Activated naive CD8-positive, alpha-beta T cell treated with anti-CD3 and anti-CD28 coated beads, Interleukin-2, amount 50 U/mL, for 16 hours (primary cell): ENCODE data around the gene WDR27.
"Not testable (repeated sequence)": the region's sequence is repeated elsewhere in the genome, so short reads cannot be mapped to it uniquely, and the experiment has no call there.

Source experiments
- DNase-seq: peaks from one replicate; pipeline ENCODE4 v3.0.0-alpha.2; 2020; ENCODE audit warnings: low read depth, low spot score

Gene WDR27

DNA sequence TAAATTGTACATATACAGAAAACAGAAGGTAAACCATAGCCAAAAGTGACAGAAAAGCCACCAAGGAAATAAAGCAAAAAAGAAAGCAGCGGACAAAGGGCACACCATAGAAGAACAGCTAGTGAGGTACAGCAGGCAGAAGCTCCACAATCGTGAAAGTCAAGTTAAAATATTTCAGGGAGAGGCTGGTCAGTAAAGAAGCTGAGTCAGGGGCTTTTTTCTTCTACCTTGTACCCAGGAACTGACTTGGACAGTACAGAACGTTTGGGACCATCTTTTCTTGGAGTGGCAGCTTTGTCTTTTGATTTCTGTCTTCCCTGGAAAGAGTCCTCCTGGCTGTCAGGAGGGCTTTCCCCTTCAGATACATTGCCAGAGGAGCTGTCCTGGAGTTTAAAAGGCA is 8.2 kb upstream of the WDR27 start:
- DNase-seq = no peak

DNA sequence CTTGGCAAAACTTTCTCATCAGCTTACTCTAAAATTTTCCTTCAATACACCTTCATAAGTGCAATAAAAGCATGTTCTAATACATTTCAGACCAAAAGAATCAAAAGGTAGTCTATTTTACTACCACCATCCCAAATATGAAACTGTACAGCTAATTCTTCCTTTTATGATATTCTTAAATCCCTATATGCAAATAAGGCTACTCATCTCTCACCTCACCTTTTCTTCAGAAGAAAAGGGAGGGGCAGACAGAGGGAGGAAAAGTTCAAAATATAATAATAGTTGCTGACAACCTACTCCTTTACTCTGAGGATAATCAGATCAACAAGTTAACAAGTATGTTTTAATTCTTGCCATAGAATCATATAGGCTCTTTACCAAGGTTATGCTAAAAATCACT is 7.5 kb upstream of the WDR27 start:
- DNase-seq = no peak

GRCh38 chr6:169707772-169708171 is 5.9 kb upstream of the WDR27 start:
- DNase-seq = no peak

DNA sequence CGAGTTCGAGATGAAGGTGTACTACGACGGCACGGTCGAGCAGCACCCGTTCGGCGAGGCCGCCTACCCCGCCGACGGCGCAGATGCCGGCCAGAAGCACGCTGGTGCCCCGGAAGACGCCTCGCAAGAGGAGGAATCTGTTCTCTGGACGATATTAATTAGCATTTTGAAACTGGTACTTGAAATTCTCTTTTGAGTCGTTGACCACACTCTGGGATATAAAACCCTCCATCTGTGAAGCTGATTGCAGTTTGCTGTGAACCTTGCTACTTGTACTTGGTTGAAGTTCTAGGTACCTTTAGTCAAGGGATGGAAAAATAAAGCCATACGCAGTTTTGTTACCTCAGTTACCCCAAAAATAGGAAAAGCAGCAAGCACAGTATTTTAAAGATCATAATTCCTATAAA is 1.0 kb upstream of the WDR27 start:
- no peak for DNase-seq

DNA sequence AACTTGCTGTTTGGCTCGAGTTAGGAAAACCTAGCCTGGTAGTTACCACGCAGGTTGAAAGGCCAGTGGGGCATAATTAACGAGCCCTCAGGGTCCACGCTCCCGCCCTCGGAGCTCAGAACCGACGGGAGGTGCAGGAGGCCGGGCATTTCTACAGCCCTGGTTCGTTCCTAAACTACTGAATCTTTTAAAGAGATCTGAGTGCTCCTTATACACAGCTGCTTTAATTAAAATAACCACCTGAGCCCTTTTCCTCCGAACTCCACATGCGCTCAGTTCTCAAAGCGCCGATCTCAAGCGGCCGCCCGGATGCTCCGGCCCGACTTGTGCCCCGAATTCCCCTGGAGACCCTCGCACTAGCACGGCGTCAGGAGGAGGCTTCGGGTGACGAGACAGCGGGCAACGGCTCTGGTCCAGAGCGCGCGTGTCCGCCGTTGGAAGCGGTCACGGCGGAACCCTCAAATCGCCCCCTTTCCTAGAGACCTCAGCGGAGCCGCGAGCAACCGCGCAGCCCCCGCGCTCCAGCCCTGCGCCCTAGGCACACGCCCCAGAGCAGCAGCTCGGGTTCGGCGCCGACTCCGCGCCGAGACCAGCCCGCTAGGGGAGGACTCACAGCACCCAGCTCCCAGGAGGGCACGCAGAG is 397 bp downstream of the WDR27 start:
- DNase-seq = no peak

DNA sequence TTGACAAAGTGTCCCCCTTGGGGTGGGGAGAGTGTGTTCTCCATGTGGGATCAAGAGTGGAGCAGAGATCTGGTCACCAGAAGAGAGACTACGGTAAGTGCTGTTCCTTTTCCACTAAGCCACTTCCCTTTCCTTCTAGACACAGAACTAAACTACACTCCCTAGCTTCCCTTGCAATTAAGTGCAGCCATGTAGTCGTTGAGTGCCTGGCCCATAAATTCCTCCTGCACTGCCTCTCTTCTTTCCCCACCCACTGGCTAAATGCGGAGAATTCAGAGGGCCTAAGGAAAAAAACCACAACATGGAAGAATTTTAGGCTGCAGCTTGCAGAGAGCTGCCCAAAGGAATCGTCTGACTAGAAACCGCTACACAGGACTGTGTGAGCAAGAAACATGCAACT is 1.5 kb downstream of the WDR27 start:
- DNase-seq = no peak

DNA sequence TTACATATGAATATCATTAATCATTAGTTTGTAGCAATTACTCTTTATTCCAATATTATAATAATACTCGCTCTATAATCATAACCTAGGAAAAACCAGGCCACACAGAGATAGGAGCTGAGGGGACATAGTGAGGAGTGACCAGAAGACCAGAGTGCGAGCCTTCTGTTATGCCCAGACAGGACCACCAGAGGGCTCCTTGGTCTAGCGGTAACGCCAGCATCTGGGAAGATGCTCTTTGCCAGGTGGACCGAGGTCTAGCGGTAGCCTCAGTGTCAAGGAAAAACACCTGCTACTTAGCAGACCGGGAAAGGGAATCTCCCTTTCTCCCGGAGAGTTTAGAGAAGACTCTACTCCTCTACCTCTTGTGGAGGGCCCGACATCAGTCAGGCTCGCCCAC is 4.7 kb downstream of the WDR27 start:
- DNase-seq = not testable (repeated sequence)

GRCh38 chr6:169695131-169695530 is 6.7 kb downstream of the WDR27 start:
- no peak for DNase-seq

DNA sequence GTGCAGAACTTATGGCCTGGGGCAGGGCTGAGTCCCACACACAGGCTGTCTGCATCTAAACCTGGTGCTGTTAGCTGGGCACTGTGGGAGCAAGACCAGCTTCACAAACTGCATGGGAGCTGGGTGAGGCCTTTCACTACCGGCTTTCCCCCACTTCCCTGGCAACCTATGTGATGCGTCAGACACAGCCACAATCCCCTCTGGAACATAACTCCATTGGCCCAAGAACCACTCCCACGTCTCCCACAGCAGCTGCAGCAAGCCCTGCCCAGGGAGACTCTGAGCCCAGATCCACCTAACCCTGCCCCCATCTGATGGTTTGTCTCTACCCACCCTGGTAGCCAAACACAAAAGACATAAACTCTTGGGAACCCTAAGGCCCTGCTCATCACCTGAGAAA is 9.3 kb downstream of the WDR27 start:
- DNase-seq = no peak

- no peak for DNase-seq
Observed at GRCh38 chr6:169691260-169691659, 10.6 kb downstream of the WDR27 start.

DNA sequence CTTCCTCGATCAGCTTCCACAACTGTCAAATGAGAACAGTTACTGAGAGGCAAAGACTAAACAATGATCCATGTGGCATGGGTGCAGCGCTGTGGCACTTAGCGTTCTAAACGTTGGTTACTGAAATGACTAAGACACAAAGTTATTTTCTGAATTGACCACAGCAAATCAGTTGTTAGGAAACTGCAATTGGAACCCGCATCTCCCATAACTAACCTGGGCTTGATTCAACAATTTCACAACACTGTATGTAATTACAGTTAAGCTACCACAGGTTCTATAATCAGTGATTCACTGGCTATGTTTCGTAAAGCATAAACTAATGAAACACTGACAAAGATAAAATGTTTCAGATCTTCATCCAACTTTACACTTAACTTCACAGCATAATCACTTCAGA is 12.5 kb downstream of the WDR27 start:
- DNase-seq = no peak

- DNase-seq = no peak
Observed at GRCh38 chr6:169685860-169686259, 16.0 kb downstream of the WDR27 start.

DNA sequence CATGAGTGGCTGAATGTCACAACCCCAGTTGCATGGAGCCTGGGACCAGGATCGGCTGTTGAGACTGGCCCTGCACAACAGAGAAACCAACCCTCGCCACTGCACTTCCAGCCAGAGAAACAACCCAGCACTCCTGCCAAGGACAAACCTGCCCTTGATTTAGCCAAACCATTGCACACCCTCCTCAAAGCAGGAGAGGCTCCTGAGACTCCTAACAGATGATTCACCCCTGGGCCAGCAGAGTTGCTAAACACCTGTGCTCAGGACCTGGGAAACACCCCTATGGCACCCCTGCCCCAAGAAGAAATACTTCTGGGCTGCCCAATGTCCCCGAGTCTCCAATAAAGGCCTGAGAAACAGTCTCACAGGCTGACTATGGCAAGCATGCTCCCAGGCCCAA is 17.8 kb downstream of the WDR27 start:
- no peak for DNase-seq

GRCh38 chr6:169678342-169678741 is 23.5 kb downstream of the WDR27 start:
- DNase-seq = no peak

DNA sequence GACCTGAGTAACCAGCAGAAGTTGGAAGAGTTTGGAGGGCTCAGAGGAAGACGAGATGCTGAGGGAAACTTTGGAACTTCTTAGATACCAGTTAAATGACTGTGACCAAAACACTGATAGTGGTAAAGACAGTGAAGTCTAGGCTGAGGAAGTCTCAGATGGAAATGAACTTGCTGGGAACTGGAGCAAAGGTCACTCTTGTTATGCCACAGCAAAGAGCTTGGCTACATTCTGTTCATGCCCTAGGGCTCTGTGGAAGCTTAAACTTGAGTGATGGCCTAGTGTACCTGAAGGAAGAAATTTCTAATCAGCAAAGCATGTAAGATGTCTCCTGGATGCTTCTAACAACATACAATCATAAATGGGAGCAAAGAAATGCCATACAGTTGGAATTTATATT is 24.7 kb downstream of the WDR27 start:
- DNase-seq = no peak

- DNase-seq = no peak
Observed at GRCh38 chr6:169675011-169675410, 26.8 kb downstream of the WDR27 start.

DNA sequence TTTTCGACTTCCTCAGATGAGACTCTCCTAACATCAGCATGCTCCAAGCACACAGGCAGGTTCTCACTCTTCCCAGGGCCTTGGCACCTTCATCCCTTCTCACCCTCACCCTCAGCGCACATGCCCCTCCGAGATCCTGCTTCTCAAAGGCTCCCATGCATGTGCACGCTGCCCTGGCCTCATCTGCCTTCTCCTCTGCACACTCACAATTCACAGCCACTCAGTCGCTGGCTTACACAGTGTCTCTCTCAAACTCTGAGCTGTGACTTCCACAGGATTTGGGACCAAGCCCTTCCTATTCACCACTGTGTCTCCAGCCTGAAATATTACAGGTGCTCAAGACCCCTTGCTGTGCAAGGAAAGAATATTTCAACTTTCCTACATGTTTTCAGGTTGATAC is 30.3 kb downstream of the WDR27 start:
- DNase-seq = no peak

DNA sequence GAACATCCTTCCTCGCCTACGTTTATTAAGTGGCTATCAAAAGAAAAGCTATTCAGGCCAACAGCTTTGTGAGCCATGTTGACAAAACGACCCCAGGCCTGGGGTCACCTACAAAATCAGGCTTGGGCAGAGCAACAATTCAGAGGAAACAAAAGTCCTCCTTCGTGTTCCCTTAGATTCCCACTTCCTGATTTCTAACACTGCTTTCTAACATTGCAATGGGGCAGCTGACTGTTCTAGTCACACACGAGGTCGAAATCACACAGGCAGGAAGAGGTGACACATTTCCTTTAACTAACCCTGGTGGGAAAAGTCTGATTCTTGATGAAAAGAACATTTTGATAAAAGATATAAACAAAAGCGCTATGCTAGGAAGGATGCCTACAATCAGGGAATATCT is 31.9 kb downstream of the WDR27 start:
- no peak for DNase-seq

- DNase-seq = no peak
Observed at GRCh38 chr6:169669147-169669546, 32.7 kb downstream of the WDR27 start.

GRCh38 chr6:169668203-169668847 is 33.5 kb downstream of the WDR27 start:
- DNase-seq = no peak

DNA sequence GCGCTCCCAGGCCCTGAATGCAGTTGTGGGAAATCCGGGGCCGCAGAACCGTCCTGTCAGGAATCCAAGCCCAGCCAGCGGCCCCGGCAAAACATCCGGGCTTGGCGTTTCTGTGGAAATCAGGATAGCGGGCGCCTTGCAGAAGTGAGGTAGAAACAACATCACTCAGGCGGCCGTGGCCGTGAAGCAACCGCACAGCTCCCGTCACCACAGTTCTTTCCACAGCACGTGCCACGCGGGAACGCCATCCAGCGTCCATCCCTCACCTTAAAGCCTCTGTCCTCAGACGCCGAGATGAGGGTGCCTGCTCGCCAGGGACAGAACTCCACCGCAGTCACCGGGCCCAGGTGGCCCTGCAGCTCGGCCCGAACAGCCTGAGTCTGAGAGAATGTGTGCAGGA is 34.1 kb downstream of the WDR27 start:
- DNase-seq = no peak

DNA sequence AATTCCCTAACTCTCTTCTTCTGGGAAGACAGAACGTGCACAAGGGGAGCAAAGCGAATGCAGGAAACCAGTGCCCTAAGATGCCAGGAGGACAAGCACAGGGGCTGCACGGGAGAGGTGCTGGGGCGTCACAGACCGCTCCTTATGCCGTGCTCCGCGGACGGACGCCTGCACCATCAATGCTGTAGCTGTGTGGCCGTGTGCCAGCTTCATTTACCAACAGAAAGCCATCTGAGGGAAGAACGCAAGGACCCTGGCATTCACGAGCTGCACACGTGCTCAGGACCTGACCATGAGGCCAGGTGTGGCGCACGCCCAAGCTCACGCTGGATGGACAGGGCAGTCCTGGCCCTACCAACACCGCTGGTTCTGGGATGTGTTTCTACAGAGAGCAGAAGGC is 35.4 kb downstream of the WDR27 start:
- no peak for DNase-seq

GRCh38 chr6:169665289-169665688 is 36.5 kb downstream of the WDR27 start:
- no peak for DNase-seq

DNA sequence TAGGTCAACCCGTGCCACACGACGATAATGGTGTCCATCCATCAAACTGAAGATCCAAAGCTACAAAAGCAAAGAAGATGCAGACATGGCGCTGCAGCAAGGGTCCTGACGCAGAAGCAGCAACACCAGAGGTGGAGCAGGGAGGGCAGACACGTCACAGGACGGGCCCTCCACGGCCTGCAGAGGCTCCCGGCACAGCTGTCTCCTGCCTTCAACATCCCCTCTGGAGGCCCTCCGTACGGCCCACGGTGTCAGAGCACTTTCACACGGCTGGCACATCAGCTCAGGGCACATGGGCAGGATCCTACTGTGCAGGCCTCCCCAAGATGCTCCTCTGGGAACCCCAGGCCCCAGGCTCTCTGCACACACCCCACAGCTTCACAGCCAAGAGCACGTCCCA is 37.6 kb downstream of the WDR27 start:
- no peak for DNase-seq
